Measurements from ENCODE around the gene AADACL2.
"Not testable (repeated sequence)": the region's sequence is repeated elsewhere in the genome, so short reads cannot be mapped to it uniquely, and the experiment has no call there.

AADACL2 gene

DNA sequence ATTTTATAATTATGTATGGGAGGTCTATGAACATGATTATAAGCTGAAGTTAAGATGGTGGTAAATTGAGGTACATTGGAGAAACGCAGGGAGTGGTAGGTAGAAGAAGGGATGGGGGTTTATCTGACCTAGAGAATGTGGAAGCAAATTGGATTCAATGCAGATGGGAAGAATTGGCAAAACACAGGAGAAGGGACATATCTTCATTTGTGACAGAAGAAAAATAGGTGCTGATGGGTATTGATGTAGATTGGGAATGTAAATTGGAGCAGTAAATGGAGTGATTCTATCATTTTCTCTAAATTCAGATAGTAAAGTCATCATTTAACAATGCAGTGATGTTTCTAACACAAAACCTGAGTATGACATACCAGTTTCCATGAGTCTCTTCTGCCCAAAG is 40.5 kb downstream of the AADACL2 start:
- no peaks in the 10 kb centered on the region for H3K36me3 Mint-ChIP-seq (ENCODE audit: low read depth)
- H3K27ac Mint-ChIP-seq: no peak overlapping the region
- no peaks in the 10 kb centered on the region for H3K9me3 Mint-ChIP-seq
- no peak for DNase-seq (ENCODE audit: low spot score)
- no peaks in the 10 kb centered on the region for H3K27me3 Mint-ChIP-seq (ENCODE audit: low read depth)
- no peak overlapping the region for H3K4me3 Mint-ChIP-seq
- no peaks in the 10 kb centered on the region for H3K4me1 Mint-ChIP-seq (ENCODE audit: low read depth)

DNA sequence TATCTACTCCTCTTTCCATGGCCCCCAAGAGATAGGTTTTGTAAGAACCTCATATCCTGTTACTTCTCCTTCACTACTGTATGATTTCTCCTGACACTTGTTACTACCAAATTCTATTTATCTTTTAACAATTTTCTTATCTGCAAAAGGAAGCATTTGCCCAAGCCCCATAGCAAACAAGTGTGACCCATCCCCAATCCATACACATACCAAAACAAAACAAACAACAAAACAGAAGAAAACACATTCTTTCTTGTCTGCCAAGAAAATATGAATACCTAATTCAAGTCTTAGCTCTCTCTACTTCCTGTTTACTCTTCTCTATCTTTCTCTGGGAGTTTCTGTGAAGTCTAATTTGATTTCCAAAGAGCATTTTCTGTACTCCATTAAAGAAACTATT is 41.2 kb downstream of the AADACL2 start:
- H3K9me3 Mint-ChIP-seq: no peaks in the 10 kb centered on the region
- H3K27me3 Mint-ChIP-seq (ENCODE audit: low read depth): no peaks in the 10 kb centered on the region

DNA sequence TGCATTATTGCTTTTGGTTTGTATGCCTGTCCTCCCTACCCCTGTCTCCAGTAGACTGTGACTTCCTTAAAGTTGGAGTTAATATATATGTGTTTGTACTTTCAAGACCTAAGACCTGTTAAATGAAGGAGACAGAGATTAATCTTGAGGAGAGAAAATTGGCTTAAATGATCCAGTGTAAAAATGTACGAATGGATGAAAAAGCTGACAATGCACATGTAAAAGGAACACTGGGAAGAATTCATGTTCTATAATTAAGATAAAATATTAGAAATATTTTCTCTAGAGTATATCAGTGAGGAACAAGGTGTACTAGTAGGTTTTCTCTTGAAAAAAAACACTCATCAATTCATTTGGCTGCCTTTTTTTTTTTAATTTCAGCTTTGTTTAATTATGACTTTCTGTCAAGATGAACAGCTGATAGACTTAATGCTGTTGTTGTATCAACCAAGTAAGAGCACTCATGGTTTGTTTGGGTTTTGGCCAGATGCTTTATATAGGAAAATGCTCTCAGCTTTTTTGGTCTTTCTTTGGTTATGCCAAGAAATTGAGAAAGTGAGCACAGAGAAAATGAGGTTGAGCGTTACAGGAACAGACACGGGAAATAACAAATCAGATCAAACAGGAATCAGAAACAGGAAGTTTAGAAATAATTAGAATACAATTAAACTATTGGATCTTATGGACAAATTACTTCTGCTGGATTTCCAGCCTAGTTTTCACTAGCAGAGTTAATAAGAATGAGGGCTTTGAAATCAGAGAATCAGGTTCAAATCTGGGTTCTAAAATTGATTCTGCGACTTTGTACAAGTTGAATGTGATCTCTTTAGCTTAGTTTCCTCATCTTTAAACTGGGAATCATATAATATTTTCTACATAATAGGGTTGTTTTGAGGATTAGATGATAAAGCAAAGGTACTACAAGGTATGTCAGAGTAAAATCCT is 41.9 kb downstream of the AADACL2 start:
- H3K4me1 Mint-ChIP-seq (ENCODE audit: low read depth): no peaks in the 10 kb centered on the region
- no peaks in the 10 kb centered on the region for H3K36me3 Mint-ChIP-seq (ENCODE audit: low read depth)
- no peak overlapping the region for H3K27ac Mint-ChIP-seq
- no peaks in the 10 kb centered on the region for H3K9me3 Mint-ChIP-seq
- H3K27me3 Mint-ChIP-seq (ENCODE audit: low read depth): no peaks in the 10 kb centered on the region
- no peak overlapping the region for H3K4me3 Mint-ChIP-seq
- DNase-seq (ENCODE audit: low spot score): no peak

More for the DNA sequence above, 41.2 kb downstream of the AADACL2 start:
- no peaks in the 10 kb centered on the region for H3K4me1 Mint-ChIP-seq (ENCODE audit: low read depth)
- no peak overlapping the region for H3K4me3 Mint-ChIP-seq
- no peak overlapping the region for H3K27ac Mint-ChIP-seq
- no peak for DNase-seq (ENCODE audit: low spot score)
- H3K36me3 Mint-ChIP-seq (ENCODE audit: low read depth): no peaks in the 10 kb centered on the region

DNA sequence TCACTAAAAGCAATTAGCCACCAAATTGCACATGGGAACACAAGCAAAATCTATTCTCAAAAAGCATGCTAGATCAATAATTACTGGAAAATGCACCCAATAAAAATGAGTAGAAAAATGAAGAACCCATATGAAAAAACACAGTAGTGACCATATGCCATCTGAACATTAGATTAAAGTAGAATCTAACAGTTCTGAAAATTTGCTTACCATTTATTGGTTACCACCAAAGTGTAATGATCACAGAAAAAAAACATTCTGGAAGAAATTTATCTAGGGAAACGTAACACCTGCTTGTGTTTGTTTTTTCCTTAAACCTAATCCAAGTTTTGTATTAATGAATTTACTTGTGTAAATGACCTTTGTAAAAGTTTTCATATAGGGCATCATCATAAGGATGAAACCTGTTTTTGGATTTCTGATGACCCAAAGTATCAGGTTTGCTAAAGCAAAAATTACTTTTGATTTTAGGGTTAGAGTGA is 42.6 kb downstream of the AADACL2 start:
- Mint-ChIP-seq H3K36me3 (ENCODE audit: low read depth) (no peaks in the 10 kb centered on the region), H3K4me1 (ENCODE audit: low read depth) (no peaks in the 10 kb centered on the region), H3K27ac (no peak overlapping the region), H3K27me3 (ENCODE audit: low read depth) (no peaks in the 10 kb centered on the region), H3K9me3 (no peaks in the 10 kb centered on the region), H3K4me3 (no peak overlapping the region)
- DNase-seq (ENCODE audit: low spot score): no peak

DNA sequence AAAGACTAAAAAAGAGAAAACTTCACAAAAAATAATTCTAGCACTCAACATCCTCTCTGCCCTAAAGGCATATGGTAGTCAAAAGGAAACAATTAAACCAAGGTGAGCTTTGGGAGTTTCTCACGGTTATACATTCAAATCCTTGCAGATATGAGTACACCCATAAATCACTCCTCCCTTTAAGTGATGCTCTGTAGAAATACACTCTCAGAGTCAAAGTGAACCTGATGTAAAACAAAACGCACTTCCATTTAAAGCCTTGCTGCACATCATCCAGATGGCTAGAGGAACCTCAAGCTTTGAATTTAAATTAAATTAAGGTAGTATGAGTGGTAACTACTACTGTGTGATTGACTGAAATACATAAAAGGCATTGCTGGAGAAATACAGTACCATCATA is 44.2 kb downstream of the AADACL2 start:
- no peaks in the 10 kb centered on the region for H3K9me3 Mint-ChIP-seq
- H3K4me3 Mint-ChIP-seq: no peak overlapping the region
- H3K27ac Mint-ChIP-seq: no peak overlapping the region
- H3K36me3 Mint-ChIP-seq (ENCODE audit: low read depth): no peaks in the 10 kb centered on the region
- DNase-seq (ENCODE audit: low spot score): no peak
- no peaks in the 10 kb centered on the region for H3K4me1 Mint-ChIP-seq (ENCODE audit: low read depth)
- no peaks in the 10 kb centered on the region for H3K27me3 Mint-ChIP-seq (ENCODE audit: low read depth)

DNA sequence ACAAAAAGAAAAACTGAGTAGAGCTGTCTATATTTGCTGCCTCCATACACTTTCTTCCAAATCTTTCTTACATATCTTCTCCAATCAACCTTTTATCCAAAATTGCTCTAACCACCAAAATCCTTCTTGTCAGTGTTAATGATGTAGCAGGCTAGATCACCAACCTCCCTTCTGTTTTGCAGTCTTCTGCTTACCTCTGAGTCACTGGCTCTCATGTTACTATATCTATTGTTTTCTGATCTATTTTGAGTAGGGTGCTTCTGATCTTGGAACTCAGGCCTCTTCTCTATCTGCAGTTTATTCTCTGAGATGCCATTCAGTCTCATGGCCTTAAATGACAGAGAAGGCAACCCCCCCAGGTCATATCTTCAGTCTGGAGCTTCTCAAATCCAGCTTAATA is 53.9 kb downstream of the AADACL2 start:
- H3K36me3 Mint-ChIP-seq (ENCODE audit: low read depth): no peaks in the 10 kb centered on the region
- H3K27ac Mint-ChIP-seq: no peak overlapping the region
- no peaks in the 10 kb centered on the region for H3K9me3 Mint-ChIP-seq
- DNase-seq (ENCODE audit: low spot score): no peak
- H3K4me1 Mint-ChIP-seq (ENCODE audit: low read depth): no peaks in the 10 kb centered on the region
- H3K27me3 Mint-ChIP-seq (ENCODE audit: low read depth): no peaks in the 10 kb centered on the region
- no peak overlapping the region for H3K4me3 Mint-ChIP-seq

DNA sequence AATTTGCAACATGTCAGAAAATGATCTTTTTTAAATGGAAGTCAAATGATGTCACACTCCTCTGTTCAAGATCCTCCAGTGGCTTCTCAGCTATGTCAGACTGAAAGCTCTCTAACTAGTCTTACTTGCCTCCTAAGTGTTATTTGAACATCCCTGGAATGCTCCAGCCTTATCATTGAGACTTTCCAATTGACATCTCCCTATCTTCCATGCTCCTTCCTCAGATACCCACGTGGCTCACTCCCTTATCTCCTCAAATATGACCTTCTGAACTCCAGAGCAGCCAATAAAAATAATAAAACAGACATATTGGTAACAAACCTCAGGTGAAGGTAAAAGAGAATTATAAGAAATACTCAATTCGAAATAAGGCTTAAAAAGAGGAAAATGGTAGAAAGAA is 54.7 kb downstream of the AADACL2 start:
- Mint-ChIP-seq H3K4me3 (no peak overlapping the region), H3K9me3 (no peaks in the 10 kb centered on the region), H3K27me3 (ENCODE audit: low read depth) (no peaks in the 10 kb centered on the region), H3K27ac (no peak overlapping the region), H3K4me1 (ENCODE audit: low read depth) (no peaks in the 10 kb centered on the region), H3K36me3 (ENCODE audit: low read depth) (no peaks in the 10 kb centered on the region)
- DNase-seq (ENCODE audit: low spot score): no peak

DNA sequence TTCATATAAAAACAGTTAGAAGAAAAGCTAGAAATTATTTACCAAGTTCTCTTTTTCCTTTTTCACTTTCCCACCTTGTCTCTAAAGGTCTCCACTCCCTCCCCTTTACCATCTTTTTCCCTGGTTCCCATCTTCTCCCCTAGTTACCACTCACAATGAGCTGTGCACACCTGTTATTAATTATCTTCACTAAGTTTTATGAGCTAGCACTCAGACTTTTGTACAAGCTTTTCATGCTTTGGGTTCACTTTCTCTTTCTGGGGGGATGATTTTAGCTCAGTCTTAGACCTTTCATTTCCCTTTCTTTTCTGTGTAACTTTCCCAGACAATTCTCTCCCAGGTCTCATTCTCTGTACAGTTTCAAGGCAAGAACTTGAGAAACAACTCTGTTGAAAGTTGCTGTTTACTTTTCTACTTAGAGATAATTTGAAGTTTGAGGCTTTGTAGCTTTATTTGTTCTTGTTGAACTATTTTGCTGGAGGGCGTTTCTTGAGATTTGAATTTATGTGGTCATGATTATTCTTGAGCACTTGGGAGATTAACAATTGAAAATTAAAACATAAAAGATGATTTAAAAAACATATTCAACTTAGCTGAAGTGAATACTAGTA is 56.2 kb downstream of the AADACL2 start:
- Mint-ChIP-seq H3K4me3 (no peak overlapping the region), H3K9me3 (no peaks in the 10 kb centered on the region)

DNA sequence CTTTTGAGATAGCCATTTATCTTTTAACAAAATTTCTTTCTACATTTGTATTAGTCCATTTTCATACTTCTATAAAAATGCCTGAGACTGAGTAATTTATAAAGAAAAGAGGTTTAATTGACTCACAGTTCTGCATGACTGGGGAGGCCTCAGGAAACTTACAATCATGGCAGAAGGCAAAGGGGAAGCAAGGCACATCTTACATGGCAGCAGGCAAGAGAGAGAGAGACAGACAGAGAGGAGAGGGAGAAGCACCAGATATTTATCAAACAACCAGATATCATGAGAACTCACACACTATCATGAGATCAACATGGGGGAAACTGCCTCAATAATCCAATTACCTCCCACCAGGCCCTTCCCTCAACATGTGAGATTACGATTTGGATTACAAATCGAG is 57.0 kb downstream of the AADACL2 start:
- not testable (repeated sequence) for H3K27ac Mint-ChIP-seq; H3K4me3 Mint-ChIP-seq; H3K4me1 Mint-ChIP-seq (ENCODE audit: low read depth); H3K9me3 Mint-ChIP-seq; H3K27me3 Mint-ChIP-seq (ENCODE audit: low read depth); H3K36me3 Mint-ChIP-seq (ENCODE audit: low read depth); DNase-seq (ENCODE audit: low spot score)

More for the DNA sequence above, 56.2 kb downstream of the AADACL2 start:
- Mint-ChIP-seq H3K36me3 (ENCODE audit: low read depth) (no peaks in the 10 kb centered on the region), H3K4me1 (ENCODE audit: low read depth) (no peaks in the 10 kb centered on the region), H3K27me3 (ENCODE audit: low read depth) (no peaks in the 10 kb centered on the region), H3K27ac (no peak overlapping the region)
- no peak for DNase-seq (ENCODE audit: low spot score)

DNA sequence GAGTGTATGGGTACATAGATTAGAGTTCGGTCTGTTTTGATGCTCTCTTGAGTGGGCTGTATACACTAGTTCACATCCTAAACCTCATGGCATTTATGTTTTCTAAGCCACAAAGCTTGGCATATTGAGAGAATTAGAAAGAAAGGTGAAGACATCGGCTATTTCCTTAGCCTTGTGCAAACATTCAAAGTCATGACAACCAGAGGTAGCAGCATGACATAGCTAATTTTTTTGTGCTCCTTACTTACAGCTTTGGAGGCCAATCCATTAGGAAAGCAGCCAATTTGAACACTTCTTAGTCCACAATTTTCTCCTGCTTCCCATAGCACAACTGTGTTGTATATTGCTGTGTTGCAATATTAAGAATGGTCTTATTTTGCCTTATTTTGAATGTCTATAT is 58.7 kb downstream of the AADACL2 start:
- H3K36me3 Mint-ChIP-seq (ENCODE audit: low read depth): no peaks in the 10 kb centered on the region
- no peaks in the 10 kb centered on the region for H3K9me3 Mint-ChIP-seq
- no peaks in the 10 kb centered on the region for H3K4me1 Mint-ChIP-seq (ENCODE audit: low read depth)
- DNase-seq (ENCODE audit: low spot score): no peak
- H3K27me3 Mint-ChIP-seq (ENCODE audit: low read depth): no peaks in the 10 kb centered on the region
- H3K4me3 Mint-ChIP-seq: no peak overlapping the region
- no peak overlapping the region for H3K27ac Mint-ChIP-seq

DNA sequence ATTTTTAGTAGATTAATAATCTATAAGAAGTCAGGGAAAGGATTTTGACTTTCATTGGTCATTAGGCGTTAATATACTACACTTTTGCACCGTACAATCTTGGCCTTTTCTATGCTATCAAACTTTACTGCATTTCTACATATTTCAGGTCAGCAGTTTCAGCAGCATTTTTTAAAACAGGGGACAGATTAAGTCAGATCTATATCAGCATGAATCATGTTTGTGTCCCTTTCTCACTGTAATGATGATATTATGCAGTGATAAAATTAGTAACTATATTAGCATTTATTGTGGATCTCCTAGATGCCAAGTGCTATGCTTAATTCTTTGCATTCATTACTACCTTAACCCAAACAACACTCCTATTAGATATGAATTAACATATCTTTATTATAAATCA is 59.9 kb downstream of the AADACL2 start:
- Mint-ChIP-seq H3K4me3 (no peak overlapping the region), H3K4me1 (ENCODE audit: low read depth) (no peaks in the 10 kb centered on the region), H3K27ac (no peak overlapping the region), H3K27me3 (ENCODE audit: low read depth) (peaks cover 2% of the 10 kb centered on the region), H3K9me3 (no peaks in the 10 kb centered on the region), H3K36me3 (ENCODE audit: low read depth) (no peaks in the 10 kb centered on the region)
- DNase-seq (ENCODE audit: low spot score): no peak

DNA sequence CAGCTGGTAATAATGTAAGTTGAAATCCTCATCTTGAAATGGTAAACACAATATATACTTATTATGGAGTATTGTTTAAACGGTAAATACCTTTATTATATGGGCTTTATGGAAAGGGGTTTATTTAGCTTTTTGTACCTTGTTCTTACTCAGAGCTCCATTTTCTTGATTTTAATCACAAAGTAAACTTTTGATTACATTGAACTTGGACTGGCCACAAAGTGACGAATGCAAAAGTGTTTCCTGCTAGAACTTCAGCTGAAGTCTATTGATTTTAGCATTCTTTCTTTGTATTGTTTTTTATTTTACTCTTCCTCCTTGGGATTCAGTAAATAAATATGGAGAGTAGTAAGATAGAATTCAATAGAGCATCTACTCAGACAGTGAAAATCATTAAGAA is 60.4 kb downstream of the AADACL2 start:
- H3K4me3 Mint-ChIP-seq: no peak overlapping the region
- peaks cover 2% of the 10 kb centered on the region for H3K27me3 Mint-ChIP-seq (ENCODE audit: low read depth)
- H3K9me3 Mint-ChIP-seq: no peaks in the 10 kb centered on the region
- no peaks in the 10 kb centered on the region for H3K4me1 Mint-ChIP-seq (ENCODE audit: low read depth)
- H3K27ac Mint-ChIP-seq: no peak overlapping the region
- no peak for DNase-seq (ENCODE audit: low spot score)
- no peaks in the 10 kb centered on the region for H3K36me3 Mint-ChIP-seq (ENCODE audit: low read depth)

DNA sequence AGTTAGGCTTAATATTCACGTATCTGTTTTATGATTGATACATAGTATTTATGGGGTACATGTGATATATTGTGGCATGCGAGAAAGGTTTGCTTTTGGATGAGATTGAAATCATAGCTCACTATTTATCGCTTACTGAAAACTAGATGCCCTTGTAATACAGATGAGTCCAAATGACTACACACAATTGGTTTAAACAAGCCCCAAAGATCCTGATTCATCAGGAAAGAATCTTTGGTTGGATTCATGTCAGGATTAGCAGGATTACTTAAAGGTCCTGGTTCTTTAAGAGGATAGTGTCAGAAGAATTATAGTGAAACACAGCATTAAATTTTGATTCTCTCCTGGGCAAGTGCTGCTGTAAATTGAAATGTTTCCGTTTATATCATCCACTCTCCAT is 61.5 kb downstream of the AADACL2 start:
- Mint-ChIP-seq H3K4me3 (no peak overlapping the region), H3K27me3 (ENCODE audit: low read depth) (peaks cover 6% of the 10 kb centered on the region), H3K27ac (no peak overlapping the region), H3K4me1 (ENCODE audit: low read depth) (no peaks in the 10 kb centered on the region), H3K9me3 (no peaks in the 10 kb centered on the region), H3K36me3 (ENCODE audit: low read depth) (no peaks in the 10 kb centered on the region)
- DNase-seq (ENCODE audit: low spot score): no peak

DNA sequence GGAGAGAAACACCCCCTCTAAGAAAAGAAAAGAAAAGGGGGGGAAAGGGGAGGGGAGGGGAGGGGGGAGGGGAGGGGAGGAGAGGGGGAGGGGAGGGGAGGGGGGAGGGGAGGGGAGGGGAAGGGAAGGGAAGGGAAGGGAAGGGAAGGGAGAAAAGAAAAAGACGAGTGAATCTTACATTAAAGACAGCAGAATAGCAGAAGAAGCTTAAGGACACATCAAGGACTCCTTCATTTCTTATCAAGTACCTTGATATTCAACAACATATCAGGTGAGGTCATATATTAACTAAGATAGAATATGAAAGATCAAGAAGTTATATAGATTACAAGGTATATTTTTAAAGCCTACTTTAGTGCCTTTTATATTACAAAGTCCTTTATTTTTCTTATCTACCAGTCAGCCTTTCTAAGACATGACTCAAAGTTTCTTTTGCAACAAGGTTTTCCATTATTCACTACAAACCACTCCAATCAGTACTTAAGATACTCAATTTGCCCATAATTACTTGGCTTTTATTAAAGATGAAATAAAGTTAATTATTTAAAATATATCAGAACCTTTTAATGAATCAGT is 62.5 kb downstream of the AADACL2 start:
- no peaks in the 10 kb centered on the region for H3K4me1 Mint-ChIP-seq (ENCODE audit: low read depth)

More for the DNA sequence above, 62.5 kb downstream of the AADACL2 start:
- Mint-ChIP-seq H3K27me3 (ENCODE audit: low read depth) (peaks cover 6% of the 10 kb centered on the region), H3K36me3 (ENCODE audit: low read depth) (no peaks in the 10 kb centered on the region), H3K4me3 (no peak overlapping the region), H3K27ac (no peak overlapping the region), H3K9me3 (no peaks in the 10 kb centered on the region)
- no peak for DNase-seq (ENCODE audit: low spot score)

All from T-helper 2 cell treated with Interferon-gamma antibody and Interleukin-4, amounts not matched to agents 5 μg/mL and 100 μg/mL, for 36 hours (primary cell).